A549 (cell line): ENCODE results near the gene LOC101059915.
"Not testable (repeated sequence)": the region's sequence is repeated elsewhere in the genome, so short reads cannot be mapped to it uniquely, and the experiment has no call there.

ENCODE experiments used
- ATAC-seq, 2 experiments: fragments of 200-7000 bp in 1 of 2; fragments of >200 bp in 1 of 2; cut with Nextera tagmentation in 1 of 2; cut with Tn5 transposase in 1 of 2; 3 replicates each; pipeline versions ENCODE4 v1.8.0 to v1.9.1; 2018 to 2020; ENCODE audit warnings: mild to moderate bottlenecking in 1 of 2, moderate library complexity in 1 of 2
- CTCF ChIA-PET: fragments of 300-600 bp; sonication (Branson Sonifier 250); formaldehyde crosslinking; extraction: SDS; loops from one replicate; lab custom pipeline; 2021; ENCODE audit warnings: antibody characterized with exemption, inconsistent platforms; lab: Yijun Ruan, JAX
- POLR2A ChIA-PET: fragments of 350-600 bp; formaldehyde crosslinking; extraction: SDS; loops from one replicate; lab custom pipeline; 2021; ENCODE audit warnings: antibody characterized with exemption, inconsistent platforms; lab: Yijun Ruan, JAX
- DNase-seq, 2 experiments: peaks; one replicate each; pipeline versions ENCODE4 v3.0.0 to v3.0.0-alpha.2; 2011 to 2016; ENCODE audit warnings: low read depth in 1 of 2, low spot score in 1 of 2
- FAIRE-seq: peaks from 2 replicates; lab custom pipeline; 2011; peaks lifted over from hg19 to GRCh38; lab: Jason Lieb, UNC
- H3K27ac ChIP-seq, 2 experiments: fragments of >200 bp; sonication (Bioruptor Twin); formaldehyde crosslinking; 3 replicates each; pipeline ENCODE4 v1.5.1; 2016 to 2017
- H3K4me1 ChIP-seq: fragments of >200 bp; sonication (Bioruptor Twin); formaldehyde crosslinking; 3 replicates; pipeline ENCODE4 v1.6.1; 2016
- H3K4me2 ChIP-seq: fragments of >200 bp; sonication (Bioruptor Twin); formaldehyde crosslinking; 3 replicates; pipeline ENCODE4 v1.6.1; 2016
- H3K4me3 ChIP-seq: fragments of >200 bp; sonication (Bioruptor Twin); formaldehyde crosslinking; 3 replicates; pipeline ENCODE4 v1.5.1; 2016
- H3K9me3 ChIP-seq: fragments of >200 bp; sonication (Bioruptor Twin); formaldehyde crosslinking; 3 replicates; pipeline ENCODE4 v1.6.1; 2016
- ATOH8 ChIP-seq: fragments of 250-450 bp; sonication (Bioruptor Pico); IDR thresholded peaks from 2 replicates; pipeline ENCODE4 v1.5.0; 2020; ENCODE audit warnings: low read depth, mild to moderate bottlenecking, moderate library complexity
- BCL3 ChIP-seq: fragments of >200 bp; sonication (Bioruptor Twin); formaldehyde crosslinking; IDR thresholded peaks from 3 replicates; pipeline ENCODE4 v1.6.1; 2016
- BHLHE40 ChIP-seq: IDR thresholded peaks from 2 replicates; pipeline ENCODE4 v1.6.1; 2012; ENCODE audit warnings: low read depth, low read length, inconsistent platforms
- CEBPB ChIP-seq, 2 experiments: fragments of >200 bp in 1 of 2; sonication (Bioruptor Twin) in 1 of 2; formaldehyde crosslinking in 1 of 2; IDR thresholded peaks; 2 replicates each; pipeline ENCODE4 v1.6.1; 2012 to 2016
- CTCF ChIP-seq: fragments of >200 bp; sonication (Bioruptor Twin); formaldehyde crosslinking; IDR thresholded peaks from 3 replicates; pipeline ENCODE4 v1.5.1; 2016
- FOSB ChIP-seq: fragments of 250-450 bp; sonication (Bioruptor Pico); IDR thresholded peaks from 2 replicates; pipeline ENCODE4 v1.5.0; 2020; ENCODE audit warnings: mild to moderate bottlenecking, moderate library complexity
- HOXA7 ChIP-seq: fragments of 250-450 bp; sonication (Bioruptor Pico); IDR thresholded peaks from 2 replicates; pipeline ENCODE4 v1.5.0; 2020; ENCODE audit warnings: mild to moderate bottlenecking, moderate library complexity
- JUN ChIP-seq, 2 experiments: fragments of >200 bp; sonication (Bioruptor Twin); formaldehyde crosslinking; IDR thresholded peaks; 2 replicates in 1 of 2; 3 replicates in 1 of 2; pipeline ENCODE4 v1.6.1; 2016 to 2017
- MYC ChIP-seq: IDR thresholded peaks from 2 replicates; pipeline ENCODE4 v1.6.1; 2012; ENCODE audit warnings: mild to moderate bottlenecking, inconsistent platforms, low read length, improper control_type of control experiment, borderline replicate concordance
- NPAS2 ChIP-seq: fragments of 250-450 bp; sonication (Bioruptor Pico); IDR thresholded peaks from 2 replicates; pipeline ENCODE4 v1.8.0; 2022; ENCODE audit warnings: mild to moderate bottlenecking, moderate library complexity, borderline replicate concordance
- PBX3 ChIP-seq: IDR thresholded peaks from 2 replicates; pipeline ENCODE4 v1.6.1; 2012
- PHF8 ChIP-seq: fragments of 200-600 bp; sonication (generic); IDR thresholded peaks from 2 replicates; pipeline ENCODE4 v1.6.1; 2016; ENCODE audit warnings: low read depth, mild to moderate bottlenecking, antibody characterized with exemption, moderate library complexity, borderline replicate concordance
- RAD21 ChIP-seq, 2 experiments: fragments of >200 bp in 1 of 2; sonication (Bioruptor Twin) in 1 of 2; formaldehyde crosslinking in 1 of 2; IDR thresholded peaks in 1 of 2; conservative IDR thresholded peaks in 1 of 2; 2 replicates in 1 of 2; 3 replicates in 1 of 2; pipeline ENCODE4 v1.6.1; 2012 to 2018; ENCODE audit warnings: inconsistent platforms in 1 of 2
- RARB ChIP-seq: fragments of 250-450 bp; sonication (Bioruptor Pico); IDR thresholded peaks from 2 replicates; pipeline ENCODE4 v1.8.0; 2021; ENCODE audit warnings: mild to moderate bottlenecking, moderate library complexity
- REST ChIP-seq: fragments of 200-600 bp; sonication (generic); IDR thresholded peaks from 2 replicates; pipeline ENCODE4 v1.6.1; 2016; ENCODE audit warnings: antibody characterized with exemption, mild to moderate bottlenecking, moderate library complexity
- TFCP2L1 ChIP-seq: fragments of 250-450 bp; sonication (Bioruptor Pico); IDR thresholded peaks from 2 replicates; pipeline ENCODE4 v1.5.0; 2021; ENCODE audit warnings: mild to moderate bottlenecking
- USF2 ChIP-seq: fragments of 450-650 bp; IDR thresholded peaks from 2 replicates; pipeline ENCODE4 v1.6.1; 2014; ENCODE audit warnings: antibody characterized with exemption
- ZFP36 ChIP-seq: fragments of 450-650 bp; IDR thresholded peaks from 2 replicates; pipeline ENCODE4 v1.6.1; 2014; ENCODE audit warnings: borderline replicate concordance; ENCODE audit not compliant: partially characterized antibody
- WGBS: methylation state at CpG from one replicate; pipeline ENCODE4 v1.1.6; 2017; ENCODE audit errors: missing lambda C conversion rate; 5-methylcytosine and 5-hydroxymethylcytosine counted together

The LOC101059915 gene

GRCh38 chrX:71661919-71662318 lies 5.4 kb upstream of the LOC101059915 start:
- 59% methylated on average over 12 of the region's 12 CpGs for WGBS
- CTCF ChIA-PET, result interaction anchor here (0.9 kb wide), 1 partner anchor 492 kb away, joined by 3 read pairs; no protein-coding TSS in a partner anchor
- TF ChIP-seq BCL3 (no peak), USF2 (no peak), REST (no peak), MYC (no peak), PBX3 (no peak), PHF8 (no peak), NPAS2 (CRISPR knock-in tag) (no peak), RARB (CRISPR knock-in tag) (no peak), FOSB (no peak), JUN (IDR thresholded peaks at IDR 0.05) (no peak), HOXA7 (CRISPR knock-in tag) (no peak), BHLHE40 (no peak), ATOH8 (CRISPR knock-in tag) (no peak), CEBPB (IDR thresholded peaks at IDR 0.05) (no peak), TFCP2L1 (no peak), ZFP36 (no peak), RAD21 (conservative IDR thresholded peaks at IDR 0.05 in 1 of 2, IDR thresholded peaks at IDR 0.05 in 1 of 2) (no peak), CTCF (no peak)
- Histone ChIP-seq H3K4me1 (no peaks in the 10 kb centered on the region), H3K4me3 (no peak overlapping the region), H3K27ac (no peak overlapping the region), H3K9me3 (no peaks in the 10 kb centered on the region), H3K4me2 (no peak overlapping the region)
- DNase-seq, result no peak
- POLR2A ChIA-PET, result no interaction called here
- ATAC-seq, result no peak
- FAIRE-seq, result no peak

DNA sequence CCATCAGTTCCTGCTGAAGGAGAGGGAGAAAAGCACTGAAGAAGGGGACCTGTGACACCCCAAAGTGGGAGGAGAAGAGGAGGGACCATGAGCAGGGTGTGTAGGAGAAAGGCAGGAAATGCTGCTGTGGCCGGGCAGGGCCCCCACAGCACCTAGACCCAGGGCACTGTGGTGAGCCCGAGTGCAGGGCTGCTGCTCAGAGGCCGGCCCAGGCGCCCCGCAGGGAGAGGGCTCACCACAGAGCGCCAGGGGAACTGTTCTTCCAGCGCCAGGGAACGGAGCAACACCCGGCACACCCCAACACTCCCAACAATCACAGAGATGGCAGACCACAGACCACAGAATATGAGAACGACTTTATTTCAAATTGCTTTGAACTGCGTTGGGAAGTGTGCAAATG lies 4.7 kb upstream of the LOC101059915 start:
- H3K9me3 ChIP-seq, DNase-seq, FAIRE-seq, POLR2A ChIA-PET, H3K4me3 ChIP-seq, H3K4me1 ChIP-seq, H3K27ac ChIP-seq, H3K4me2 ChIP-seq, ATAC-seq, CTCF ChIA-PET: not testable (repeated sequence)
- WGBS, result 77% methylated on average over 11 of the region's 11 CpGs

DNA sequence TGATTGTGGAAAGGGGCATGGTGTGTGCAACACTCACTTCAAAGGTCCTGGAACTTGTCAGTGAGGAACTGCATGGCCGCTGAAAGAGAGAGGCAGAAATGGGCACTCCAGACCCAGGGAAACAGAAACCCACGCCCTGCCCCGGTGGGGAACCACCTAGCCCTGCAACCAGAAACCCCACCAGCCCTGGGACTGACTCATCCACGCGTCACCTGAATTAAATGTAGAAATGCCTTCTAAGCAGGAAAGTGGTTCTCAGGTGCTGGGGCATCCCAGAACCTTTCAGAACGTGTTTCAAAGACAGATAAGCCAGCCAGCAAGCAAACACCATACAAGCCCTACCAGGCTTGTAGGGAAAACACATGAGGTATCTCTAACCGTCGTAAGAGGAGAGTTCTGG lies 4.1 kb upstream of the LOC101059915 start:
- H3K4me2 ChIP-seq, H3K4me3 ChIP-seq, DNase-seq, H3K27ac ChIP-seq, ATAC-seq, H3K9me3 ChIP-seq, H3K4me1 ChIP-seq, FAIRE-seq, POLR2A ChIA-PET: not testable (repeated sequence)
- WGBS, result 77% methylated on average over 7 of the region's 8 CpGs
- CTCF ChIA-PET, result interaction anchor here (1.7 kb wide), 1 partner anchor 38 kb away, joined by 4 read pairs; no protein-coding TSS in a partner anchor
